Caco-2 (cell line): ENCODE measurements around the gene TNFAIP3. TPM values are rescaled to one million over a fixed set of nuclear protein-coding genes. Genes with fewer than 3 reads are reported as not detected.
"Not testable (repeated sequence)": the region's sequence is repeated elsewhere in the genome, so short reads cannot be mapped to it uniquely, and the experiment has no call there.

Source experiments
- BruUV-seq: library from RNA; stranded (reverse); fragments of 400-500 nt; replicated peaks from 2 replicates; lab custom pipeline; 2021; lab: Mats Ljungman, UMichigan
- CTCF ChIA-PET: fragments of 300-600 bp; sonication (Branson Sonifier 250); formaldehyde crosslinking; loops from one replicate; lab custom pipeline; 2022; ENCODE audit warnings: antibody characterized with exemption; lab: Charles Lee
- POLR2A ChIA-PET: fragments of 300-600 bp; sonication (Branson Sonifier 250); formaldehyde crosslinking; loops from one replicate; lab custom pipeline; 2022; ENCODE audit warnings: antibody characterized with exemption; lab: Charles Lee
- DNase-seq, 2 experiments: peaks; one replicate each; pipeline versions ENCODE4 v3.0.0 to v3.0.0-alpha.2; 2020 to 2022
- H3K27me3 ChIP-seq: replicated peaks from 2 replicates; pipeline ENCODE4 v1.6.0; 2011; ENCODE audit warnings: low read length; ENCODE audit not compliant: control insufficient read depth, insufficient read depth
- H3K36me3 ChIP-seq: 2 replicates; pipeline ENCODE4 v1.5.1; 2011; ENCODE audit warnings: low read length; ENCODE audit not compliant: control insufficient read depth, insufficient read depth
- H3K4me1 ChIP-seq: fragments of 250-450 bp; sonication (Bioruptor Pico); 2 replicates; pipeline ENCODE4 v1.5.1; 2020; ENCODE audit warnings: mild to moderate bottlenecking
- H3K4me3 ChIP-seq: 2 replicates; pipeline ENCODE4 v1.5.1; 2011; ENCODE audit warnings: low read depth, mild to moderate bottlenecking, control low read depth, low read length
- H3K9me3 ChIP-seq: fragments of 250-450 bp; sonication (Bioruptor Pico); 2 replicates; pipeline ENCODE4 v1.5.1; 2020; ENCODE audit warnings: mild to moderate bottlenecking, moderate library complexity
- H3K27ac Mint-ChIP-seq: one replicate; pipeline ENCODE4 v1.8.0; 2022; ENCODE audit warnings: mixed read lengths; ENCODE audit not compliant: unreplicated experiment
- H3K27me3 Mint-ChIP-seq: one replicate; pipeline ENCODE4 v1.8.0; 2022; ENCODE audit warnings: mixed read lengths; ENCODE audit not compliant: insufficient read depth, unreplicated experiment
- H3K36me3 Mint-ChIP-seq: one replicate; pipeline ENCODE4 v1.8.0; 2022; ENCODE audit warnings: mild to moderate bottlenecking, mixed read lengths; ENCODE audit not compliant: insufficient read depth, unreplicated experiment
- H3K4me1 Mint-ChIP-seq: one replicate; pipeline ENCODE4 v1.8.0; 2022; ENCODE audit warnings: low read depth, mixed read lengths; ENCODE audit not compliant: unreplicated experiment
- H3K4me3 Mint-ChIP-seq: one replicate; pipeline ENCODE4 v1.8.0; 2022; ENCODE audit warnings: mild to moderate bottlenecking, moderate library complexity, mixed read lengths; ENCODE audit not compliant: unreplicated experiment
- H3K9me3 Mint-ChIP-seq: one replicate; pipeline ENCODE4 v1.8.0; 2022; ENCODE audit warnings: mixed read lengths; ENCODE audit not compliant: unreplicated experiment
- CTCF ChIP-seq, 2 experiments: fragments of 200-600 bp in 1 of 2; IDR thresholded peaks; 1 replicate in 1 of 2; 2 replicates in 1 of 2; pipeline versions ENCODE4 v1.5.1 to v1.8.0; 2011 to 2022; ENCODE audit warnings: antibody characterized with exemption in 1 of 2, control low read depth in 1 of 2, inconsistent platforms in 1 of 2, low read depth in 1 of 2, low read length in 1 of 2, mild to moderate bottlenecking in 1 of 2, moderate library complexity in 1 of 2; ENCODE audit not compliant: insufficient read depth in 1 of 2, severe bottlenecking in 1 of 2, unreplicated experiment in 1 of 2
- intact Hi-C: fragments of 100-400 bp; cut with micrococcal nuclease; formaldehyde crosslinking; loops from one replicate; pipeline ENCODE4 v1.10.0; 2022; ENCODE audit not compliant: unreplicated experiment
- total RNA-seq: library from RNA; stranded (reverse); gene quantifications from 2 replicates; pipeline ENCODE4 v1.2.3, GENCODE V29; 2022

The TNFAIP3 gene
- total RNA-seq, 1 experiment from 2014 or later: 45.7 TPM

GRCh38 chr6:137893726-137894125 lies 26.7 kb downstream of the TNFAIP3 start:
- TF ChIP-seq CTCF (IDR thresholded peaks at IDR 0.05; ENCODE audit: insufficient read depth in 1 of 2, low read depth in 1 of 2, low read length in 1 of 2, severe bottlenecking in 1 of 2, unreplicated experiment in 1 of 2): no peak
- Histone ChIP-seq H3K36me3 (no peaks in the 10 kb centered on the region), H3K9me3 (no peaks in the 10 kb centered on the region), H3K27me3 (no peaks in the 10 kb centered on the region), H3K4me1 (no peaks in the 10 kb centered on the region), H3K4me3 (no peak overlapping the region)
- POLR2A ChIA-PET: no interaction called here
- no peak overlapping the region for H3K27ac Mint-ChIP-seq
- no peaks in the 10 kb centered on the region for H3K4me1 Mint-ChIP-seq
- no peak for DNase-seq
- CTCF ChIA-PET: no interaction called here
- peaks cover 3% of the 10 kb centered on the region for H3K9me3 Mint-ChIP-seq
- H3K4me3 Mint-ChIP-seq: no peak overlapping the region
- BruUV-seq: no TSS peak
- no peaks in the 10 kb centered on the region for H3K27me3 Mint-ChIP-seq
- intact Hi-C loops: no loop called here
- H3K36me3 Mint-ChIP-seq: no peaks in the 10 kb centered on the region

- H3K9me3 ChIP-seq, H3K4me3 Mint-ChIP-seq, H3K4me1 Mint-ChIP-seq, POLR2A ChIA-PET, BruUV-seq, H3K4me3 ChIP-seq, H3K36me3 Mint-ChIP-seq, H3K9me3 Mint-ChIP-seq, H3K4me1 ChIP-seq, H3K36me3 ChIP-seq, H3K27ac Mint-ChIP-seq, H3K27me3 ChIP-seq, intact Hi-C loops, CTCF ChIA-PET, H3K27me3 Mint-ChIP-seq, DNase-seq: not testable (repeated sequence)
Observed at GRCh38 chr6:137894378-137894777, 27.3 kb downstream of the TNFAIP3 start.

GRCh38 chr6:137894779-137895385 lies 27.8 kb downstream of the TNFAIP3 start:
- BruUV-seq: no TSS peak
- no peak for DNase-seq
- Histone ChIP-seq H3K36me3 (no peaks in the 10 kb centered on the region), H3K4me3 (no peak overlapping the region), H3K9me3 (no peaks in the 10 kb centered on the region), H3K4me1 (no peaks in the 10 kb centered on the region), H3K27me3 (no peaks in the 10 kb centered on the region)
- no peaks in the 10 kb centered on the region for H3K9me3 Mint-ChIP-seq
- H3K4me1 Mint-ChIP-seq: no peaks in the 10 kb centered on the region
- H3K27me3 Mint-ChIP-seq: no peaks in the 10 kb centered on the region
- ChIA-PET CTCF (no interaction called here), POLR2A (no interaction called here)
- intact Hi-C loops: no loop called here
- no peaks in the 10 kb centered on the region for H3K36me3 Mint-ChIP-seq
- no peak for TF ChIP-seq CTCF (IDR thresholded peaks at IDR 0.05; ENCODE audit: insufficient read depth in 1 of 2, low read depth in 1 of 2, low read length in 1 of 2, severe bottlenecking in 1 of 2, unreplicated experiment in 1 of 2)
- H3K4me3 Mint-ChIP-seq: no peak overlapping the region
- no peak overlapping the region for H3K27ac Mint-ChIP-seq
